NCI-H345 (cell line): ENCODE results near the gene G6PC3.

Experiments used
- DNase-seq: peaks from one replicate; lab custom pipeline; 2025; lab: John Stamatoyannopoulos, UW

The G6PC3 gene

DNA sequence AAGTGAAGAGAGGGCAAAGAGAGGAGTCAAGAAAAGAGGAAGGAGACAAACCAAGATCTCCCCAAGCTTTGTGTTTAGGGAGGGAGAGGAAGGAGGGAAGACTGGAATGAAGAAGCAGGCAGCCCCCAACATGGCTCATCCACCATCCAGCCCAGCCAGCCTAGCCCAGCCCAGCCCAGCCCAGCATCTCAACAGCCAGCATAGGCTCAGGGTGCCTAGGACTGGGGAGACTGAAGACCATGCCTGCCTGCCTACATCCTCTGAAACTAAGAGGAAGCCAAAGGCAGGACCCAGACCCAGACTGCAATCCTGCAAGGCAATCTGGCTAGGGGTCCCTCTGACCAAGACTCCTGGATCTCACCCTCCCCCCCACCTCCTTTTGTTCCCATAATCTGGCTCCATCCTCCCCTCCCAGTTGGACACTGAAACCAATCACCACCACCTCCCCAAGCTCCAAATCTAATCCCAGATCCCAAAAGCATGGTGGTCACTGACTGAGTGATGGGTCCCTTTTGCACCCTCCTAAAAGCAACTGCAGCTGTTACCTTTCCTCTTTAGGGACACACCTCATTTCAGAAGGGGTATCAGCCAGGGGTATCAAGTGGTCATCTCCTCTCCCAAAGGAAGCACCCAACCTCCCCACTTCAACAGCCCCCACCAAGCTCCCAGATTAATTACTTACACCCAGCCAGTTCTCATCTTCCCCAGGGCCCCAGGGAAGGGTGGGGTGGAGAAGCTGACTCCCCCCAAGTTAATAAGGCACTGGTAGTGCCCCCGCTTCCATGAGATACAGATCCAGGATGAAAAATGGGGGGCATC, 51.7 kb downstream of the G6PC3 start:
- DNase-seq: no peak

DNA sequence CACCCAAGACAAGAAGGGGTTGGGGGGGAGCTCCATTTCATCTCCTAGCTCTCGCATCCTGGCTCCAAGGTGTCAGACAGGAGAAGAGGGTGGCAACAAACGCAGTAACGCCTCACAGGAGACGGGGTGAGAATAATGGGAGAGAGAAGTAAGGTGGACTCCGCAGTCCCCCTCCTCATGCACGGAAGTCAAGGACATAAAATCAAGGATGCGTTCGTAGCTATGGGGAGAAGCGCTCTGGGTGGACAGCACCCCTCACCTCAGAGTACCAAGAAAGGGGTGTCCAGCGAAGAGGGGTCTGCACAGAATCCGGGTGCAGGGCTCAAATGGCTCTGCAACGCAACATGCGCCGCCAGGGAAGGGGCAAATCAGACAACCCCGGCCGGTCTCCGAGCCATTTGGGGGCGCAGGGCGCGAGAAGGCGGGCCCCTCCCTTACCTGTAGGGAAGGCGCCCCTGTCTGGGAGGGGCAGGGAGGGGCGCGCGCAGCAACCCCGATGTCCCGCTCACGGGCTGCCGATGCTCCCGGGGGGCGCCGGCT, 52.4 kb downstream of the G6PC3 start:
- no peak for DNase-seq

DNA sequence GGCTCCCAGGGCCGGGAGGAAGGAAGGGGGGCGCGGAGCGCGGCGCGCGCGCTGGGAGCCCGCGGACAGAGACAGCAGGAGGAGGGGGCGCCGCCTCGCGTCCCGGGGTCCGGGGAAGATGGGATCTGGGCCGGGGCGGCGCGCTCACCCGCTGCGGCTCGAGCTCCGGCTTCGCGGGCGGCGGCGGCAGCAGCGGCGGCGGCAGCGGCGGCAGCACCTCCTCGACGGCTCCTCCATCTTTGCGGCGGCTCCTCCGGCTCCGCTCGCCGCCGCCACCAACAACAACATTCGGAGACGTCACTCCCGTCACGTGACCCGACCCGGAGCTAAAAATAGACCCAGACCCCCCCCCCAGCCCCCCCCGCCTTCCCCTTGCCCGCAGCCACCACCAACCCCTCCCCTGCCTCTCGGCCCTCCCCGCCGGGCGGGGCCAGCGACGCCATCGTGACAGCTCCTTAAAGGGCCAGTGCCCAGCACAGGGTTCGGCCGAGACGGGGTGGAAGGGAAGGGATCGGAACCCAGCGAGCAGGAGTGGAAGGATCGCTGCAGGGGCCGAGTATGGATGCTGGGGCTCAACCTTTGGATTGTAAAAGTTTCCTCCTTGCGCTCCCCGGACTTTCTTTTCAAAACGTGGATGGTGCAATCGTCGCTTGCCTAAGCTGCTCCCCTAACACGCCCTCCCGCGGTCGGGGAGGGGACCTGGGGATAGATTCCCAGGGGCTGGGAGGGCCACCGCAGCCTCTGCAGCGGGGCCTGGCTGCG, 53.0 kb downstream of the G6PC3 start, which contains the start of gene HDAC5:
TSS of gene HDAC5 (minus strand) at position 286 of the 762 bp plus-strand sequence. CDS start 6,126 bp downstream, outside the sequence.
- DNase-seq: peak; percentile 95

DNA sequence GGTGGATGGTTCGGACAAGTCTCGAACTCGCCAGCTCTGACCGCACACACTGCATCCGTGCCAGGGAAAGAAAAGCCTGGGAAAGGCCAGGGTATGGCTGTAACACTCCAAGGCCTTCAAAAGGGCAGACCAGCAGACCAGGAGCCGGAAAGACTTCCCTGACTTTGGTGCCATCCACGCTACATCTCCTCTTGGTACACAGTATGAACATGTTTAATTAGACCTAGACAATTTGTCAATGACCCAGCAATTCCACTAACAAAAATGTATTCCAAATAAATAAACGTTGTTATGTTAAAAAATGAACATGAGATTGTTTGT, 53.5 kb downstream of the G6PC3 start:
- no peak for DNase-seq
